ENCODE measurements around the gene ITIH3. TPM values are rescaled to one million over a fixed set of nuclear protein-coding genes. Genes with fewer than 3 reads are reported as not detected.

The ITIH3 gene
- total and polyA plus RNA-seq, 2 of the 8 experiments (the other 6 are each of a cell fraction or from before 2014, with no cell fraction given): not detected

GRCh38 chr3:52789746-52790040, 4.9 kb upstream of the ITIH3 start (continued):
- no peak for TF ChIP-seq CHD7 (IDR thresholded peaks at IDR 0.05; ENCODE audit: insufficient replicate concordance, low read length)
- TF ChIP-seq EGR1 (IDR thresholded peaks at IDR 0.05; ENCODE audit: borderline replicate concordance, low read depth, low read length): no peak
- TF ChIP-seq SIX5 (IDR thresholded peaks at IDR 0.05; ENCODE audit: low read depth, low read length): no peak
- TF ChIP-seq MAX (IDR thresholded peaks at IDR 0.05): no peak
- TF ChIP-seq TEAD4 (IDR thresholded peaks at IDR 0.05; ENCODE audit: low read depth, low read length): no peak
- no peak for TF ChIP-seq CHD1 (IDR thresholded peaks at IDR 0.05; ENCODE audit: low read depth, low read length)
- TF ChIP-seq SUZ12 (IDR thresholded peaks at IDR 0.05; ENCODE audit: low read length): no peak
- no peak for TF ChIP-seq SRF (IDR thresholded peaks at IDR 0.05; ENCODE audit: low read depth, low read length)
- TF ChIP-seq CBX8 (IDR thresholded peaks at IDR 0.05; ENCODE audit: borderline replicate concordance, low read depth, low read length): no peak
